Keratinocyte (primary cell): ENCODE results near the gene FAM174A. TPM values are rescaled to one million over a fixed set of nuclear protein-coding genes. Genes with fewer than 3 reads are reported as not detected.

Experiments
- DNase-seq: peaks from one replicate; pipeline ENCODE4 v3.0.0-alpha.2; 2011; ENCODE audit warnings: low read depth, missing footprints, low spot score
- FAIRE-seq: peaks from 2 replicates; lab custom pipeline; 2011; peaks lifted over from hg19 to GRCh38; lab: Jason Lieb, UNC
- H2AFZ ChIP-seq: 2 replicates; pipeline ENCODE4 v1.6.0; 2012; ENCODE audit warnings: low read length, control low read depth, inconsistent platforms; ENCODE audit not compliant: control insufficient read depth
- H3K27ac ChIP-seq: 2 replicates; pipeline ENCODE4 v1.5.1; 2011; ENCODE audit warnings: low read length; ENCODE audit not compliant: control insufficient read depth, insufficient read depth
- H3K27me3 ChIP-seq: 3 replicates; pipeline ENCODE4 v1.6.0; 2011; ENCODE audit warnings: low read length; ENCODE audit not compliant: control insufficient read depth, insufficient read depth; ENCODE audit errors: extremely low read depth
- H3K36me3 ChIP-seq, 2 experiments: 2 replicates in 1 of 2; 3 replicates in 1 of 2; pipeline ENCODE4 v1.5.1; 2011; ENCODE audit warnings: low read length in 2 of 2, mild to moderate bottlenecking in 1 of 2; ENCODE audit not compliant: control insufficient read depth in 2 of 2, insufficient read depth in 2 of 2; ENCODE audit errors: extremely low read depth in 1 of 2
- H3K4me1 ChIP-seq: 3 replicates; pipeline ENCODE4 v1.5.1; 2011; ENCODE audit warnings: low read length; ENCODE audit not compliant: control insufficient read depth, insufficient read depth; ENCODE audit errors: extremely low read depth
- H3K4me2 ChIP-seq: 3 replicates; pipeline ENCODE4 v1.6.0; 2011; ENCODE audit warnings: low read depth, low read length; ENCODE audit not compliant: control insufficient read depth, insufficient read depth; ENCODE audit errors: extremely low read depth
- H3K4me3 ChIP-seq, 3 experiments: fragments of 200-600 bp in 1 of 3; sonication (generic) in 1 of 3; 2 replicates in 2 of 3; 3 replicates in 1 of 3; pipeline ENCODE4 v1.5.1; 2011 to 2016; ENCODE audit warnings: low read length in 3 of 3, mild to moderate bottlenecking in 3 of 3, control low read depth in 2 of 3, inconsistent platforms in 1 of 3, low read depth in 1 of 3, mixed read lengths in 1 of 3, mixed run types in 1 of 3, moderate library complexity in 1 of 3; ENCODE audit not compliant: control insufficient read depth in 2 of 3, insufficient read depth in 2 of 3; ENCODE audit errors: extremely low read depth in 1 of 3
- H3K79me2 ChIP-seq: 2 replicates; pipeline ENCODE4 v1.6.0; 2012; ENCODE audit warnings: low read length; ENCODE audit not compliant: control insufficient read depth, insufficient read depth
- H3K9ac ChIP-seq: 3 replicates; pipeline ENCODE4 v1.6.0; 2011; ENCODE audit warnings: low read length; ENCODE audit not compliant: control insufficient read depth, insufficient read depth; ENCODE audit errors: extremely low read depth
- H3K9me1 ChIP-seq: 3 replicates; pipeline ENCODE4 v1.6.0; 2011; ENCODE audit warnings: low read length; ENCODE audit not compliant: control insufficient read depth, insufficient read depth; ENCODE audit errors: extremely low read depth
- H3K9me3 ChIP-seq: 2 replicates; pipeline ENCODE4 v1.5.1; 2012; ENCODE audit warnings: low read depth, low read length; ENCODE audit not compliant: control insufficient read depth
- H4K20me1 ChIP-seq: 3 replicates; pipeline ENCODE4 v1.6.0; 2011; ENCODE audit warnings: low read length; ENCODE audit not compliant: control insufficient read depth, insufficient read depth; ENCODE audit errors: extremely low read depth
- EZH2 ChIP-seq: IDR thresholded peaks from one replicate; pipeline ENCODE4 v1.6.1; 2012; ENCODE audit warnings: inconsistent platforms, mild to moderate bottlenecking, low read length, moderate library complexity
- dilution Hi-C: fragments of 300-500 bp; cut with MboI; formaldehyde crosslinking; loops from one replicate; pipeline ENCODE4 v1.7.0; 2020; ENCODE audit warnings: low sequenced_read_pairs; ENCODE audit not compliant: extremely low pct_ligation_motif_present
- polyA plus RNA-seq, 5 experiments: library from polyadenylated mRNA; depleted of rRNA in 3 of 5; stranded (reverse) in 3 of 5; stranded (forward) in 1 of 5; unstranded in 1 of 5; fragments of >200 nt; gene quantifications; 1 replicate in 1 of 5; 2 replicates in 3 of 5; 3 replicates in 1 of 5; pipeline versions ENCODE4 v1.2.1 to v1.2.3, GENCODE V29; 2011 to 2012; ENCODE audit warnings: missing spikeins in 2 of 5, low read depth in 1 of 5, low replicate concordance in 1 of 5
- TF ChIP-seq, protein P1 (sequence below), 3 experiments: IDR thresholded peaks in 1 of 3; conservative IDR thresholded peaks in 1 of 3; optimal IDR thresholded peaks in 1 of 3; 2 replicates in 2 of 3; 3 replicates in 1 of 3; pipeline versions ENCODE3 to v1.5.1; 2011; ENCODE audit warnings: low read length in 3 of 3, mild to moderate bottlenecking in 3 of 3, moderate library complexity in 2 of 3, control low read depth in 1 of 3, inconsistent platforms in 1 of 3; ENCODE audit not compliant: insufficient read depth in 2 of 3; ENCODE audit errors: extremely low read depth in 1 of 3

FAM174A gene
- polyA plus RNA-seq, 1 donor (not counting 4 experiments of a cell fraction or from before 2014, with no cell fraction given): 17.3 TPM

DNA sequence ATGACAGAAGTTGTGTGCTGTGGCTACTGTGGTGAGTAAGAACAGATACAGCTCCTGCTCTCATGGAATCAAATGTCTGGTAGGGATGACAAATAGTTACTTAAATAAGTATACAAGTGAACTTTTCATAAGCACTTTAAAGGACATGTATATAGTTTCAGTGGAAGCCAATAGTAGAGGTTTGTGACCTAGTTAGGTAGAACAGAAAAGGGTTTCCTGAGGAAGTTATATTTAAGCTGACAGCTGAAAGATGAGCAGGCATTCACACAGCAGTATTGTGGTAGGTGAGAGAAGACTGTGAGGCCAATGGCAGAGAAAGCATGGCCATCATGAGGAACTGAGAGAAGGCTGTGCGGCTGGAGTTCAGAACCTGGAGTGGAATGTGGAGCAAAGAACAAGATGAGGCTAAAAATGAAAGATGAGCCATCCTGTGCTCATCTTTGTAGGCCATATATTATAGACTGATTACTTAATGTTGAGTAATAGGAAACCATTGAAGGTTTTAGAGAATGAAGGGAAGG, 15.4 kb downstream of the FAM174A start:
- peaks cover 13% of the 10 kb centered on the region for H3K4me1 ChIP-seq
- no peaks in the 10 kb centered on the region for H3K27me3 ChIP-seq
- no peaks in the 10 kb centered on the region for H3K79me2 ChIP-seq
- TF ChIP-seq EZH2: no peak
- TF ChIP-seq, protein P1, sequence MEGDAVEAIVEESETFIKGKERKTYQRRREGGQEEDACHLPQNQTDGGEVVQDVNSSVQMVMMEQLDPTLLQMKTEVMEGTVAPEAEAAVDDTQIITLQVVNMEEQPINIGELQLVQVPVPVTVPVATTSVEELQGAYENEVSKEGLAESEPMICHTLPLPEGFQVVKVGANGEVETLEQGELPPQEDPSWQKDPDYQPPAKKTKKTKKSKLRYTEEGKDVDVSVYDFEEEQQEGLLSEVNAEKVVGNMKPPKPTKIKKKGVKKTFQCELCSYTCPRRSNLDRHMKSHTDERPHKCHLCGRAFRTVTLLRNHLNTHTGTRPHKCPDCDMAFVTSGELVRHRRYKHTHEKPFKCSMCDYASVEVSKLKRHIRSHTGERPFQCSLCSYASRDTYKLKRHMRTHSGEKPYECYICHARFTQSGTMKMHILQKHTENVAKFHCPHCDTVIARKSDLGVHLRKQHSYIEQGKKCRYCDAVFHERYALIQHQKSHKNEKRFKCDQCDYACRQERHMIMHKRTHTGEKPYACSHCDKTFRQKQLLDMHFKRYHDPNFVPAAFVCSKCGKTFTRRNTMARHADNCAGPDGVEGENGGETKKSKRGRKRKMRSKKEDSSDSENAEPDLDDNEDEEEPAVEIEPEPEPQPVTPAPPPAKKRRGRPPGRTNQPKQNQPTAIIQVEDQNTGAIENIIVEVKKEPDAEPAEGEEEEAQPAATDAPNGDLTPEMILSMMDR (optimal IDR thresholded peaks at IDR 0.05 in 1 of 3, IDR thresholded peaks at IDR 0.05 in 1 of 3, conservative IDR thresholded peaks at IDR 0.05 in 1 of 3; ENCODE audit: extremely low read depth in 1 of 3, insufficient read depth in 2 of 3, low read length in 3 of 3): no peak
- FAIRE-seq (peak; percentile 84), DNase-seq (peak; percentile 28)
- peak overlapping the region; percentile 65 for H3K27ac ChIP-seq
- H2AFZ ChIP-seq: peak overlapping the region; percentile 80
- no peaks in the 10 kb centered on the region for H3K36me3 ChIP-seq
- H3K9me1 ChIP-seq: no peaks in the 10 kb centered on the region
- H3K4me3 ChIP-seq: no peak overlapping the region
- no peaks in the 10 kb centered on the region for H4K20me1 ChIP-seq
- H3K4me2 ChIP-seq: peak overlapping the region; percentile 41
- dilution Hi-C loops: no loop called here
- H3K9me3 ChIP-seq: no peaks in the 10 kb centered on the region
- no peak overlapping the region for H3K9ac ChIP-seq

DNA sequence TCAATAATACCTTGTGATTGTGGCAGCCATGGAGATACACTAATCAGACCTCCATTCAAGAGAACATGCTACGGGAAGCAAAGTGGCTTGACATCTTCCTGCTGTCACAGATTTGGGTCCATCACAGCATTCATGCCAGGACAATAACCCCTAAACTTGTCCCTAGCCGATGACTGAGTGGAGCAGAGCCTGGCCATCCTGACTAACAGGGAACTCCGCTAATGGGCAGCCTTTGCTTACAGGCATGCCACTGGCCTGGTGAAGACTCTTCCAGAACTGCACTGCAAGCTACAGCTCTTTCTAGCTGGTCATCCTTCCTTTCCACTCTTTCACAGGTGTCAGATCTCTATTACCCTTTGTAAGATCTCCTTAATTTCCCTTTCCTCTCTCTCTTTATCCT, 16.0 kb downstream of the FAM174A start:
- DNase-seq (no peak), FAIRE-seq (no peak)
- no peaks in the 10 kb centered on the region for H3K9me3 ChIP-seq
- H3K79me2 ChIP-seq: no peaks in the 10 kb centered on the region
- no peaks in the 10 kb centered on the region for H3K9me1 ChIP-seq
- H3K4me1 ChIP-seq: peaks cover 13% of the 10 kb centered on the region
- dilution Hi-C loops: no loop called here
- H3K4me3 ChIP-seq: no peak overlapping the region
- no peaks in the 10 kb centered on the region for H4K20me1 ChIP-seq
- H3K27me3 ChIP-seq: no peaks in the 10 kb centered on the region
- H3K9ac ChIP-seq: no peak overlapping the region
- H2AFZ ChIP-seq: peak overlapping the region; percentile 80
- H3K27ac ChIP-seq: peak overlapping the region; percentile 65
- no peaks in the 10 kb centered on the region for H3K36me3 ChIP-seq
- peak overlapping the region; percentile 41 for H3K4me2 ChIP-seq
- no peak for TF ChIP-seq EZH2
- TF ChIP-seq, protein P1 (optimal IDR thresholded peaks at IDR 0.05 in 1 of 3, IDR thresholded peaks at IDR 0.05 in 1 of 3, conservative IDR thresholded peaks at IDR 0.05 in 1 of 3; ENCODE audit: extremely low read depth in 1 of 3, insufficient read depth in 2 of 3, low read length in 3 of 3): no peak
